Measurements from ENCODE around the gene CALCOCO1.

CALCOCO1 gene

GRCh38 chr12:53751336-53752191, 24.3 kb upstream of the CALCOCO1 start, which contains the start of gene CISTR:
TSS of gene CISTR (minus strand) at chr12:53751979.
- no peak for DNase-seq

- DNase-seq: no peak
Observed at GRCh38 chr12:53750812-53751335, 23.6 kb upstream of the CALCOCO1 start.

GRCh38 chr12:53749986-53750811, 22.9 kb upstream of the CALCOCO1 start:
- DNase-seq: no peak

- no peak for DNase-seq
Observed at GRCh38 chr12:53748072-53748840, 21.0 kb upstream of the CALCOCO1 start.

- DNase-seq: no peak
Observed at GRCh38 chr12:53747095-53747494, 19.8 kb upstream of the CALCOCO1 start.

GRCh38 chr12:53746592-53747092, 19.4 kb upstream of the CALCOCO1 start:
- peak; percentile 51 for DNase-seq

GRCh38 chr12:53744751-53745150, 17.5 kb upstream of the CALCOCO1 start:
- DNase-seq: no peak

GRCh38 chr12:53744130-53744441, 16.8 kb upstream of the CALCOCO1 start:
- no peak for DNase-seq

GRCh38 chr12:53743266-53744129, 16.2 kb upstream of the CALCOCO1 start:
- no peak for DNase-seq

GRCh38 chr12:53740130-53740491, 12.9 kb upstream of the CALCOCO1 start:
- no peak for DNase-seq

GRCh38 chr12:53739214-53740129, 12.2 kb upstream of the CALCOCO1 start:
- DNase-seq: no peak

GRCh38 chr12:53738406-53739213, 11.4 kb upstream of the CALCOCO1 start:
- DNase-seq: no peak

- DNase-seq: no peak
Observed at GRCh38 chr12:53737951-53738405, 10.7 kb upstream of the CALCOCO1 start.

GRCh38 chr12:53737093-53737808, 10.0 kb upstream of the CALCOCO1 start:
- DNase-seq: no peak

- no peak for DNase-seq
Observed at GRCh38 chr12:53736592-53736991, 9.3 kb upstream of the CALCOCO1 start.

GRCh38 chr12:53735556-53735955, 8.3 kb upstream of the CALCOCO1 start:
- no peak for DNase-seq

- DNase-seq: no peak
Observed at GRCh38 chr12:53734425-53734824, 7.2 kb upstream of the CALCOCO1 start.

GRCh38 chr12:53733807-53734200, 6.6 kb upstream of the CALCOCO1 start:
- no peak for DNase-seq
